Peyer's patch (tissue), 4 donors: Measurements from ENCODE around the gene ARID3B. TPM values are rescaled to one million over a fixed set of nuclear protein-coding genes. Genes with fewer than 3 reads are reported as not detected.

Source experiments
- DNase-seq, 3 donors: peaks; one replicate each; pipeline ENCODE4 v3.0.0-alpha.2; 2017 to 2019
- H3K27ac ChIP-seq, 4 donors: fragments of 200-600 bp; sonication (generic); one replicate each; pipeline ENCODE4 v1.5.1; 2016 to 2019
- H3K27me3 ChIP-seq, 2 donors: fragments of 200-600 bp; sonication (generic); one replicate each; pipeline ENCODE4 v1.5.1; 2019
- H3K36me3 ChIP-seq, 3 donors: fragments of 200-600 bp; sonication (generic); one replicate each; pipeline ENCODE4 v1.5.1; 2016 to 2019
- H3K4me1 ChIP-seq, 4 donors: fragments of 200-600 bp; sonication (generic); one replicate each; pipeline ENCODE4 v1.5.1; 2016 to 2019
- H3K4me3 ChIP-seq, 4 donors: fragments of 200-600 bp; sonication (generic); 1 replicate in 3 of 4; 2 replicates in 1 of 4; pipeline ENCODE4 v1.5.1; 2016 to 2019; ENCODE audit warnings: mild to moderate bottlenecking in 1 of 4
- H3K9me3 ChIP-seq, 4 donors: fragments of 200-600 bp; sonication (generic); one replicate each; pipeline ENCODE4 v1.5.1; 2016 to 2019; ENCODE audit warnings: mild to moderate bottlenecking in 1 of 4
- CTCF ChIP-seq, 6 experiments: fragments of 450-650 bp in 4 of 6; fragments of 200-600 bp in 2 of 6; sonication (generic) in 1 of 6; IDR thresholded peaks; one replicate each; pipeline ENCODE4 v1.5.1; 2017 to 2019; ENCODE audit warnings: antibody characterized with exemption in 6 of 6, mild to moderate bottlenecking in 3 of 6, moderate library complexity in 1 of 6
- POLR2A ChIP-seq, 2 donors: fragments of 450-650 bp; IDR thresholded peaks; one replicate each; pipeline ENCODE4 v1.5.1; 2017; ENCODE audit warnings: antibody characterized with exemption in 2 of 2, mild to moderate bottlenecking in 2 of 2, moderate library complexity in 2 of 2
- total RNA-seq, 4 donors: library from RNA; depleted of rRNA; stranded (reverse); fragments of >200 nt; gene quantifications; one replicate each; pipeline ENCODE4 v1.1.0, GENCODE V29; 2016

Gene ARID3B
- total RNA-seq, 4 donors from 2014 or later = 10.9 to 29.4 (median 21.6) TPM

GRCh38 chr15:74642734-74643664 is 102.0 kb downstream of the ARID3B start:
- TF ChIP-seq CTCF (IDR thresholded peaks at IDR 0.05) (no peak), POLR2A (IDR thresholded peaks at IDR 0.05) (peak in 1 of 2 donors; percentile 11)
- Histone ChIP-seq H3K27ac (peak overlapping the region in 3 of 4 donors; percentile 37 to 83 (median 64)), H3K27me3 (no peaks in the 10 kb centered on the region), H3K9me3 (no peaks in the 10 kb centered on the region), H3K4me3 (no peak overlapping the region), H3K36me3 (peaks cover 0 to 27% (median 0%) of the 10 kb centered on the region in 3 donors), H3K4me1 (peaks cover 0 to 24% (median 5%) of the 10 kb centered on the region in 4 donors)
- DNase-seq = no peak

DNA sequence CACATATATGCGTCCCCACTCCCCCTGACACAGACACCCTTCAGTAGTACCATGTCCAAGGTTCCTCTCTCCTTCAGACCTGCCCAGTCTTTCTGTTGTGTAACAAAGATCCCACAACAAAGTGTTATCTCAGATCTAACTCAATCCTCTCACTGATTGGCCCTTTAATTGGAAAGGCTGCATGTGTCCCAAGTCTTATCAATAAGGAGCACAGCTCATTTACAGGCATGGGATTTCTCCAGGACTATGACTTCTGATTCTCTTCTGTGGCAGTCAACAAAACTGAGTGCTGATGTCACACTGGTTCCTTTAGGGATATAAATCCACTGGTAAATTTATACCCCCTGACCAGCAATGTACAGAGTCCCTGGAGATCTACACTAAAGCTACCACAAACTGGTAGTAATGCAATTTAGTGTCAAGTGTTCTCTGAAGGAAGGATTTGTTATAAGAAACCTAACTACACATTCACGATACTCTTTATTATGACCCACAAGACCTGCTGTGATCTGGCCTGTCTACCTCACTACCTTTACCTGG is 102.7 kb downstream of the ARID3B start:
- Histone ChIP-seq H3K9me3 (no peaks in the 10 kb centered on the region), H3K27ac (peak overlapping the region in 3 of 4 donors; percentile 2 to 83 (median 64)), H3K36me3 (peaks cover 0 to 22% (median 0%) of the 10 kb centered on the region in 3 donors), H3K27me3 (no peaks in the 10 kb centered on the region), H3K4me3 (no peak overlapping the region), H3K4me1 (peaks cover 0 to 24% (median 5%) of the 10 kb centered on the region in 4 donors)
- DNase-seq = no peak
- TF ChIP-seq POLR2A (IDR thresholded peaks at IDR 0.05) (no peak), CTCF (IDR thresholded peaks at IDR 0.05) (no peak)

DNA sequence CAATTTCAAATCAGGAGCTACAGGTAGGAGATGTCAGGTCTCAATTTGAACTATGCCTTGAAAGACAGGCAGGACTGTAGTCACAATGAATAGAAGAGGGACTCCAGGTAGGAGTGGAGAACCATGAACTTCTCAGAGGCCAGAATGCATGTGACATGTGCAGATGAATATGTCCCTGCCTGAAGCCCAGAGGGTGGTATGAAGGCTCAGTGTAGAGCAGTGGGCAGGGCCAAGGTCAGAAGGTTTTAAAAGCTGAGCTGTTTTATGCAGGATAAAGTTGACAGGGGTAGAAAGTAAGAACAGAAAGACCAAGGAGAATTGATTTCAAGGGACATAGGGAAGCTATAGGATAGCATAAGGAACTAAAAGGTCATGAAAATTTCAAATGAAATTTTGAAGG is 105.5 kb downstream of the ARID3B start:
- H3K27me3 ChIP-seq = no peaks in the 10 kb centered on the region
- DNase-seq = no peak
- H3K27ac ChIP-seq = no peak overlapping the region
- H3K9me3 ChIP-seq = no peaks in the 10 kb centered on the region
- H3K4me1 ChIP-seq = peaks cover 0 to 24% (median 5%) of the 10 kb centered on the region in 4 donors
- H3K4me3 ChIP-seq = no peak overlapping the region
- no peak for TF ChIP-seq CTCF (IDR thresholded peaks at IDR 0.05)
- TF ChIP-seq POLR2A (IDR thresholded peaks at IDR 0.05) = no peak
- H3K36me3 ChIP-seq = no peaks in the 10 kb centered on the region

Other genes with a start within 250 kb of the ARID3B start
- 1 to 10 TPM in 3 of 4 donors, under 1 TPM in 1; 0.88 to 6.6 (median 3.3) TPM for gene CYP11A1, start 173.6 kb upstream of the ARID3B start, total RNA-seq
- 10 to 100 TPM in 1 of 4 donors, 1 to 10 TPM in 3; 1.5 to 42.9 (median 1.6) TPM for gene SEMA7A, start 107.3 kb upstream of the ARID3B start, total RNA-seq
- 10 to 100 TPM; 22.3 to 39.6 (median 32.6) TPM for gene UBL7, start 80.1 kb upstream of the ARID3B start, total RNA-seq
- gene CLK3, start 74.6 kb downstream of the ARID3B start, total RNA-seq = 100 to 1,000 TPM; 123 to 361 (median 213) TPM
- 10 to 100 TPM; 23.5 to 43.7 (median 32.2) TPM for gene EDC3, start 154.8 kb downstream of the ARID3B start, total RNA-seq
- gene CYP1A1, start 184.3 kb downstream of the ARID3B start, total RNA-seq = 1 to 10 TPM in 1 of 4 donors, under 1 TPM in 1, not detected in 2; 0.70 to 3.3 TPM
- gene CYP1A2, start 207.6 kb downstream of the ARID3B start, total RNA-seq = not detected
- gene CSK, start 240.9 kb downstream of the ARID3B start, total RNA-seq = 100 to 1,000 TPM in 1 of 4 donors, 10 to 100 TPM in 3; 53.8 to 122 (median 66.2) TPM